A673 (cell line): ENCODE measurements around the gene CPT1C. TPM values are rescaled to one million over a fixed set of nuclear protein-coding genes. Genes with fewer than 3 reads are reported as not detected.
A peak's percentile ranks its signal among the peaks of the same experiment; 100 is the strongest.

Experiments
- BruUV-seq: library from RNA; stranded (reverse); fragments of 400-500 nt; replicated peaks from 2 replicates; lab custom pipeline; 2021; lab: Mats Ljungman, UMichigan
- CTCF ChIA-PET: fragments of 300-600 bp; sonication (Branson Sonifier 250); formaldehyde crosslinking; loops from one replicate; lab custom pipeline; 2022; ENCODE audit warnings: antibody characterized with exemption; lab: Charles Lee
- POLR2A ChIA-PET: fragments of 300-600 bp; sonication (Branson Sonifier 250); formaldehyde crosslinking; loops from one replicate; lab custom pipeline; 2022; ENCODE audit warnings: antibody characterized with exemption; ENCODE audit not compliant: low non-redundant PET; lab: Charles Lee
- DNase-seq: peaks from one replicate; pipeline ENCODE4 v3.0.0-alpha.2; 2015; ENCODE audit warnings: low spot score
- H3K27ac ChIP-seq: fragments of 200-600 bp; sonication (generic); 2 replicates; pipeline ENCODE4 v1.5.1; 2016; ENCODE audit warnings: mixed run types, low read depth, mild to moderate bottlenecking, mixed read lengths, antibody characterized with exemption, low read length; ENCODE audit not compliant: poor library complexity, severe bottlenecking
- H3K27me3 ChIP-seq: fragments of 200-600 bp; sonication (generic); replicated peaks from 2 replicates; pipeline ENCODE4 v1.6.1; 2017; ENCODE audit warnings: mixed run types, low read depth, mild to moderate bottlenecking, mixed read lengths, antibody characterized with exemption, low read length; ENCODE audit not compliant: insufficient read depth, poor library complexity
- H3K36me3 ChIP-seq: fragments of 200-600 bp; sonication (generic); 2 replicates; pipeline ENCODE4 v1.6.1; 2016; ENCODE audit warnings: mixed run types, mild to moderate bottlenecking, mixed read lengths, antibody characterized with exemption, low read length; ENCODE audit not compliant: insufficient read depth, poor library complexity, severe bottlenecking
- H3K4me1 ChIP-seq: fragments of 200-600 bp; sonication (generic); 2 replicates; pipeline ENCODE4 v1.6.1; 2017; ENCODE audit warnings: mixed run types, mild to moderate bottlenecking, mixed read lengths, antibody characterized with exemption, low read length; ENCODE audit not compliant: insufficient read depth, poor library complexity, severe bottlenecking
- H3K4me3 ChIP-seq: fragments of 200-600 bp; sonication (generic); 2 replicates; pipeline ENCODE4 v1.5.1; 2016; ENCODE audit warnings: low read depth, mixed run types, mild to moderate bottlenecking, mixed read lengths, low read length; ENCODE audit not compliant: poor library complexity, severe bottlenecking
- H3K9me3 ChIP-seq: fragments of 200-600 bp; sonication (generic); 2 replicates; pipeline ENCODE4 v1.6.1; 2016; ENCODE audit warnings: mixed run types, low read depth, mild to moderate bottlenecking, mixed read lengths, antibody characterized with exemption, low read length; ENCODE audit not compliant: poor library complexity, severe bottlenecking
- CTCF ChIP-seq: fragments of 300-800, 200-600 bp; sonication (generic); conservative IDR thresholded peaks from 2 replicates; pipeline ENCODE4 v1.5.1; 2017; ENCODE audit warnings: low read depth, mild to moderate bottlenecking, antibody characterized with exemption, low read length, moderate library complexity, mixed read lengths
- EZH2 ChIP-seq: fragments of 200-600 bp; sonication (generic); IDR thresholded peaks from 2 replicates; pipeline ENCODE4 v1.6.1; 2017; ENCODE audit warnings: borderline replicate concordance, low read depth, mild to moderate bottlenecking, mixed read lengths, antibody characterized with exemption, low read length; ENCODE audit not compliant: poor library complexity, severe bottlenecking
- intact Hi-C: fragments of 100-400 bp; cut with micrococcal nuclease; formaldehyde crosslinking; loops from one replicate; pipeline ENCODE4 v1.10.0; 2022; ENCODE audit not compliant: unreplicated experiment
- total RNA-seq: library from RNA; stranded (reverse); gene quantifications from 2 replicates; pipeline ENCODE4 v1.2.3, GENCODE V29; 2021

The CPT1C gene
- total RNA-seq, 1 experiment from 2014 or later: 23.3 TPM

GRCh38 chr19:49690079-49690655, 749 bp upstream of the CPT1C start:
- BruUV-seq: TSS peak; percentile 87
- Histone ChIP-seq H3K4me3 (peak overlapping the region; percentile 49), H3K27me3 (no peaks in the 10 kb centered on the region), H3K36me3 (peaks cover 18% of the 10 kb centered on the region), H3K4me1 (peaks cover 44% of the 10 kb centered on the region), H3K27ac (peak overlapping the region; percentile 47), H3K9me3 (no peaks in the 10 kb centered on the region)
- DNase-seq: peak; percentile 49
- intact Hi-C loops: no loop called here
- TF ChIP-seq EZH2 (no peak), CTCF (peak; percentile 21; the same call in 1 of the 2 replicates)
- CTCF ChIA-PET: interaction anchor here (0.5 to 1.5 kb wide), 5 partner anchors 9 to 120 kb away, joined by 3 to 5 read pairs (median 3); no protein-coding TSS in a partner anchor
- POLR2A ChIA-PET: no interaction called here

GRCh38 chr19:49691243-49692146, 579 bp downstream of the CPT1C start:
- no peaks in the 10 kb centered on the region for H3K27me3 ChIP-seq
- POLR2A ChIA-PET: interaction anchor here (0.6 kb wide), 1 partner anchor 244 kb away, joined by 7 read pairs; no protein-coding TSS in a partner anchor
- peak; percentile 88 for DNase-seq
- H3K27ac ChIP-seq: no peak overlapping the region
- peaks cover 44% of the 10 kb centered on the region for H3K4me1 ChIP-seq
- intact Hi-C loops: no loop called here
- H3K4me3 ChIP-seq: peak overlapping the region; percentile 49
- TF ChIP-seq CTCF (no peak), EZH2 (no peak)
- peaks cover 7% of the 10 kb centered on the region for H3K36me3 ChIP-seq
- CTCF ChIA-PET: interaction anchor here (1.0 to 1.5 kb wide), 2 partner anchors 10 to 121 kb away, joined by 3 to 5 read pairs; no protein-coding TSS in a partner anchor
- BruUV-seq: no TSS peak
- no peaks in the 10 kb centered on the region for H3K9me3 ChIP-seq

GRCh38 chr19:49692147-49692506, 1.2 kb downstream of the CPT1C start:
- CTCF ChIA-PET: no interaction called here

More at GRCh38 chr19:49692147-49692506, 1.2 kb downstream of the CPT1C start:
- DNase-seq: no peak
- Histone ChIP-seq H3K27ac (no peak overlapping the region), H3K27me3 (no peaks in the 10 kb centered on the region), H3K9me3 (no peaks in the 10 kb centered on the region), H3K36me3 (peaks cover 7% of the 10 kb centered on the region), H3K4me3 (no peak overlapping the region), H3K4me1 (peaks cover 40% of the 10 kb centered on the region)
- intact Hi-C loops: no loop called here
- TF ChIP-seq CTCF (no peak), EZH2 (no peak)
- POLR2A ChIA-PET: no interaction called here
- no TSS peak for BruUV-seq
